MM.1S (cell line): ENCODE data around the gene NRG3.

Experiments
- DNase-seq: peaks from one replicate; pipeline ENCODE4 v3.0.0-alpha.2; 2015
- H2AFZ ChIP-seq: fragments of 300-600 bp; sonication (generic); 2 replicates; pipeline ENCODE4 v1.6.0; 2016; ENCODE audit warnings: antibody characterized with exemption, low read length
- H3F3A ChIP-seq: fragments of 300-600 bp; sonication (generic); 2 replicates; pipeline ENCODE4 v1.6.1; 2016; ENCODE audit warnings: mild to moderate bottlenecking, antibody characterized with exemption, low read length, moderate library complexity, mixed read lengths; ENCODE audit not compliant: insufficient read depth
- H3K27ac ChIP-seq: fragments of 300-600 bp; sonication (generic); 2 replicates; pipeline ENCODE4 v1.5.1; 2016; ENCODE audit warnings: mild to moderate bottlenecking, low read length
- H3K27me3 ChIP-seq: fragments of 300-600 bp; sonication (generic); replicated peaks from 2 replicates; pipeline ENCODE4 v1.6.0; 2016; ENCODE audit warnings: low read length; ENCODE audit not compliant: insufficient read depth
- H3K36me3 ChIP-seq: fragments of 300-600 bp; sonication (generic); replicated peaks from 2 replicates; pipeline ENCODE4 v1.6.1; 2016; ENCODE audit warnings: mild to moderate bottlenecking, low read length, mixed read lengths; ENCODE audit not compliant: insufficient read depth
- H3K4me1 ChIP-seq: fragments of 300-600 bp; sonication (generic); 2 replicates; pipeline ENCODE4 v1.6.1; 2016; ENCODE audit warnings: low read length, mixed read lengths
- H3K4me2 ChIP-seq: fragments of 300-600 bp; sonication (generic); 2 replicates; pipeline ENCODE4 v1.6.0; 2016; ENCODE audit warnings: low read depth, low read length
- H3K4me3 ChIP-seq: fragments of 300-600 bp; sonication (generic); 2 replicates; pipeline ENCODE4 v1.5.1; 2016; ENCODE audit warnings: low read length, mixed read lengths
- H3K79me2 ChIP-seq: fragments of 300-600 bp; sonication (generic); 2 replicates; pipeline ENCODE4 v1.6.1; 2016; ENCODE audit warnings: mixed run types, low read length, mixed read lengths
- H3K9ac ChIP-seq: fragments of 300-600 bp; sonication (generic); 2 replicates; pipeline ENCODE4 v1.6.1; 2016; ENCODE audit warnings: low read length, mixed read lengths
- H3K9me2 ChIP-seq: fragments of 300-600 bp; sonication (generic); replicated peaks from 2 replicates; pipeline ENCODE4 v1.6.1; 2016; ENCODE audit warnings: mild to moderate bottlenecking, low read length, mixed read lengths; ENCODE audit not compliant: insufficient read depth
- H3K9me3 ChIP-seq: fragments of 300-600 bp; sonication (generic); replicated peaks from 2 replicates; pipeline ENCODE4 v1.6.1; 2016; ENCODE audit warnings: mild to moderate bottlenecking, low read length, mixed read lengths; ENCODE audit not compliant: insufficient read depth
- H4K20me1 ChIP-seq: fragments of 300-600 bp; sonication (generic); 2 replicates; pipeline ENCODE4 v1.6.1; 2016; ENCODE audit warnings: mild to moderate bottlenecking, low read length, moderate library complexity, mixed read lengths; ENCODE audit not compliant: insufficient read depth
- CTCF ChIP-seq: fragments of 300-600 bp; sonication (generic); IDR thresholded peaks from 2 replicates; pipeline ENCODE4 v1.5.1; 2016; ENCODE audit warnings: antibody characterized with exemption, low read length, mixed read lengths
- EZH2 ChIP-seq: fragments of 300-600 bp; sonication (generic); optimal IDR thresholded peaks from 2 replicates; pipeline ENCODE3; 2017; ENCODE audit warnings: low read depth, mild to moderate bottlenecking, antibody characterized with exemption, low read length, mixed read lengths
- EZH2phosphoT487 ChIP-seq: fragments of 300-600 bp; sonication (generic); IDR thresholded peaks from 2 replicates; pipeline ENCODE4 v1.6.1; 2018; ENCODE audit warnings: antibody characterized with exemption, low read length

The NRG3 gene

GRCh38 chr10:82572744-82573143 lies 697.8 kb downstream of the NRG3 start:
- Histone ChIP-seq H2AFZ (no peak overlapping the region), H4K20me1 (no peaks in the 10 kb centered on the region), H3K36me3 (no peaks in the 10 kb centered on the region), H3K9ac (no peak overlapping the region), H3K27ac (no peak overlapping the region), H3K9me2 (no peaks in the 10 kb centered on the region), H3K4me3 (no peak overlapping the region), H3K27me3 (no peaks in the 10 kb centered on the region), H3K4me1 (no peaks in the 10 kb centered on the region), H3K4me2 (no peak overlapping the region), H3F3A (no peaks in the 10 kb centered on the region), H3K9me3 (no peaks in the 10 kb centered on the region), H3K79me2 (no peaks in the 10 kb centered on the region)
- DNase-seq: no peak
- TF ChIP-seq EZH2 (no peak), EZH2phosphoT487 (no peak), CTCF (no peak)

GRCh38 chr10:82574081-82574480 lies 699.1 kb downstream of the NRG3 start:
- no peak overlapping the region for H3K4me3 ChIP-seq

GRCh38 chr10:82575318-82575717 lies 700.3 kb downstream of the NRG3 start:
- Histone ChIP-seq H3K4me1 (no peaks in the 10 kb centered on the region), H3K4me2 (no peak overlapping the region), H3K27me3 (no peaks in the 10 kb centered on the region), H3K9me3 (no peaks in the 10 kb centered on the region), H3K36me3 (no peaks in the 10 kb centered on the region), H3F3A (no peaks in the 10 kb centered on the region), H3K27ac (no peak overlapping the region), H2AFZ (no peak overlapping the region), H3K9ac (no peak overlapping the region), H3K9me2 (no peaks in the 10 kb centered on the region), H4K20me1 (no peaks in the 10 kb centered on the region), H3K4me3 (no peak overlapping the region), H3K79me2 (no peaks in the 10 kb centered on the region)
- TF ChIP-seq EZH2phosphoT487 (no peak), EZH2 (no peak), CTCF (no peak)
- DNase-seq: no peak

More at GRCh38 chr10:82574081-82574480, 699.1 kb downstream of the NRG3 start:
- no peaks in the 10 kb centered on the region for H3K36me3 ChIP-seq
- no peak overlapping the region for H3K27ac ChIP-seq
- H3K9me3 ChIP-seq: no peaks in the 10 kb centered on the region
- H3K9ac ChIP-seq: no peak overlapping the region
- TF ChIP-seq CTCF (no peak), EZH2phosphoT487 (no peak), EZH2 (no peak)
- H2AFZ ChIP-seq: no peak overlapping the region
- no peaks in the 10 kb centered on the region for H3K9me2 ChIP-seq
- no peak overlapping the region for H3K4me2 ChIP-seq
- H4K20me1 ChIP-seq: no peaks in the 10 kb centered on the region
- H3F3A ChIP-seq: no peaks in the 10 kb centered on the region
- H3K27me3 ChIP-seq: no peaks in the 10 kb centered on the region
- no peak for DNase-seq
- H3K79me2 ChIP-seq: no peaks in the 10 kb centered on the region
- no peaks in the 10 kb centered on the region for H3K4me1 ChIP-seq
